SU-DHL-6 (cell line): ENCODE data around the gene AGAP1.

Experiments used
- H2AFZ ChIP-seq: fragments of 200-600 bp; sonication (generic); 2 replicates; pipeline ENCODE4 v1.6.1; 2014; ENCODE audit warnings: low read depth, mild to moderate bottlenecking, moderate library complexity, mixed read lengths, antibody characterized with exemption, low read length; ENCODE audit not compliant: severe bottlenecking
- H3F3A ChIP-seq: fragments of 200-600 bp; shearing (Covaris generic); 2 replicates; pipeline ENCODE4 v1.6.0; 2016; ENCODE audit warnings: antibody characterized with exemption, mild to moderate bottlenecking; ENCODE audit not compliant: insufficient read depth
- H3K27ac ChIP-seq: fragments of 200-600 bp; sonication (generic); 2 replicates; pipeline ENCODE4 v1.5.1; 2016; ENCODE audit warnings: low read depth, mild to moderate bottlenecking, low read length, moderate library complexity, mixed read lengths
- H3K27me3 ChIP-seq: fragments of 200-600 bp; sonication (generic), shearing (Covaris generic); 2 replicates; pipeline ENCODE4 v1.6.0; 2014; ENCODE audit warnings: mild to moderate bottlenecking, low read length
- H3K36me3 ChIP-seq: fragments of 200-600 bp; sonication (generic); 2 replicates; pipeline ENCODE4 v1.6.1; 2014; ENCODE audit warnings: mild to moderate bottlenecking, low read length, mixed read lengths
- H3K4me2 ChIP-seq: fragments of 300-600, 200-600 bp; shearing (Covaris generic), sonication (generic); 2 replicates; pipeline ENCODE4 v1.6.0; 2014; ENCODE audit warnings: low read length, low read depth, mild to moderate bottlenecking; ENCODE audit not compliant: poor library complexity, severe bottlenecking
- H3K4me3 ChIP-seq: fragments of 200-600 bp; sonication (generic); 2 replicates; pipeline ENCODE4 v1.5.1; 2014; ENCODE audit warnings: antibody characterized with exemption, low read length, mild to moderate bottlenecking, mixed read lengths; ENCODE audit not compliant: insufficient read depth, poor library complexity, severe bottlenecking
- H3K79me2 ChIP-seq: fragments of 200-600 bp; sonication (generic); 2 replicates; pipeline ENCODE4 v1.6.1; 2014; ENCODE audit warnings: mild to moderate bottlenecking, low read length, moderate library complexity; ENCODE audit not compliant: insufficient read depth
- H3K9ac ChIP-seq: fragments of 200-600 bp; sonication (generic); 2 replicates; pipeline ENCODE4 v1.7.0; 2014; ENCODE audit warnings: mild to moderate bottlenecking, low read length
- H3K9me2 ChIP-seq: fragments of 200-600 bp; sonication (generic); replicated peaks from 2 replicates; pipeline ENCODE4 v1.6.1; 2014; ENCODE audit warnings: low read length; ENCODE audit not compliant: insufficient read depth
- H3K9me3 ChIP-seq: fragments of 200-600 bp; sonication (generic); 2 replicates; pipeline ENCODE4 v1.6.1; 2014; ENCODE audit warnings: low read length, mixed read lengths; ENCODE audit not compliant: insufficient read depth
- H4K20me1 ChIP-seq: fragments of 200-600 bp; sonication (generic); 2 replicates; pipeline ENCODE4 v1.6.1; 2014; ENCODE audit warnings: low read depth, mild to moderate bottlenecking, antibody characterized with exemption, low read length, moderate library complexity, mixed read lengths
- EZH2phosphoT487 ChIP-seq: fragments of 200-600 bp; sonication (generic), shearing (Covaris generic); conservative IDR thresholded peaks from 2 replicates; pipeline ENCODE4 v1.6.1; 2018; ENCODE audit warnings: mild to moderate bottlenecking, antibody characterized with exemption, low read length, moderate library complexity, mixed read lengths
- TF ChIP-seq, protein P1 (sequence below): fragments of 200-600 bp; sonication (generic); IDR thresholded peaks from one replicate; pipeline ENCODE4 v1.5.1; 2017; ENCODE audit warnings: antibody characterized with exemption, mild to moderate bottlenecking, low read length, moderate library complexity; ENCODE audit not compliant: insufficient read depth, poor library complexity, severe bottlenecking

Gene AGAP1

GRCh38 chr2:235597081-235597615 is 103.3 kb downstream of the AGAP1 start:
- no peak overlapping the region for H3K27ac ChIP-seq
- no peaks in the 10 kb centered on the region for H3K36me3 ChIP-seq
- H4K20me1 ChIP-seq, result no peaks in the 10 kb centered on the region
- H3K4me3 ChIP-seq, result no peak overlapping the region
- no peak overlapping the region for H3K4me2 ChIP-seq
- no peak overlapping the region for H3K9ac ChIP-seq
- TF ChIP-seq EZH2phosphoT487, result no peak
- H3K9me3 ChIP-seq, result no peaks in the 10 kb centered on the region
- no peaks in the 10 kb centered on the region for H3K27me3 ChIP-seq
- no peaks in the 10 kb centered on the region for H3K9me2 ChIP-seq
- H3K79me2 ChIP-seq, result no peaks in the 10 kb centered on the region
- no peaks in the 10 kb centered on the region for H3F3A ChIP-seq
- no peak overlapping the region for H2AFZ ChIP-seq

GRCh38 chr2:235598026-235598425 is 104.2 kb downstream of the AGAP1 start:
- TF ChIP-seq EZH2phosphoT487, result no peak
- TF ChIP-seq, protein P1, sequence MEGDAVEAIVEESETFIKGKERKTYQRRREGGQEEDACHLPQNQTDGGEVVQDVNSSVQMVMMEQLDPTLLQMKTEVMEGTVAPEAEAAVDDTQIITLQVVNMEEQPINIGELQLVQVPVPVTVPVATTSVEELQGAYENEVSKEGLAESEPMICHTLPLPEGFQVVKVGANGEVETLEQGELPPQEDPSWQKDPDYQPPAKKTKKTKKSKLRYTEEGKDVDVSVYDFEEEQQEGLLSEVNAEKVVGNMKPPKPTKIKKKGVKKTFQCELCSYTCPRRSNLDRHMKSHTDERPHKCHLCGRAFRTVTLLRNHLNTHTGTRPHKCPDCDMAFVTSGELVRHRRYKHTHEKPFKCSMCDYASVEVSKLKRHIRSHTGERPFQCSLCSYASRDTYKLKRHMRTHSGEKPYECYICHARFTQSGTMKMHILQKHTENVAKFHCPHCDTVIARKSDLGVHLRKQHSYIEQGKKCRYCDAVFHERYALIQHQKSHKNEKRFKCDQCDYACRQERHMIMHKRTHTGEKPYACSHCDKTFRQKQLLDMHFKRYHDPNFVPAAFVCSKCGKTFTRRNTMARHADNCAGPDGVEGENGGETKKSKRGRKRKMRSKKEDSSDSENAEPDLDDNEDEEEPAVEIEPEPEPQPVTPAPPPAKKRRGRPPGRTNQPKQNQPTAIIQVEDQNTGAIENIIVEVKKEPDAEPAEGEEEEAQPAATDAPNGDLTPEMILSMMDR, result no peak
- H3K36me3 ChIP-seq, result no peaks in the 10 kb centered on the region
- H4K20me1 ChIP-seq, result no peaks in the 10 kb centered on the region
- H3K27me3 ChIP-seq, result no peaks in the 10 kb centered on the region
- H3K4me3 ChIP-seq, result no peak overlapping the region
- H2AFZ ChIP-seq, result no peak overlapping the region
- H3K9me2 ChIP-seq, result no peaks in the 10 kb centered on the region
- no peak overlapping the region for H3K4me2 ChIP-seq
- no peak overlapping the region for H3K27ac ChIP-seq
- H3K9ac ChIP-seq, result no peak overlapping the region
- no peaks in the 10 kb centered on the region for H3F3A ChIP-seq
- H3K9me3 ChIP-seq, result no peaks in the 10 kb centered on the region
- no peaks in the 10 kb centered on the region for H3K79me2 ChIP-seq

GRCh38 chr2:235598532-235599531 is 105.0 kb downstream of the AGAP1 start:
- no peak overlapping the region for H3K9ac ChIP-seq
- no peaks in the 10 kb centered on the region for H3K9me3 ChIP-seq
- TF ChIP-seq, protein P1, result no peak
- H3K36me3 ChIP-seq, result no peaks in the 10 kb centered on the region
- H3K4me3 ChIP-seq, result no peak overlapping the region
- no peaks in the 10 kb centered on the region for H3K9me2 ChIP-seq
- no peaks in the 10 kb centered on the region for H3K27me3 ChIP-seq
- no peaks in the 10 kb centered on the region for H4K20me1 ChIP-seq
- H3K4me2 ChIP-seq, result no peak overlapping the region
- no peaks in the 10 kb centered on the region for H3K79me2 ChIP-seq
- no peak overlapping the region for H3K27ac ChIP-seq
- no peak overlapping the region for H2AFZ ChIP-seq
- no peaks in the 10 kb centered on the region for H3F3A ChIP-seq
